ENCODE data around the gene TEKT3.

Gene TEKT3

GRCh38 chr17:15350777-15351477, 9.5 kb upstream of the TEKT3 start:
- DNase-seq (ENCODE audit: low read depth in 2 of 3, low spot score in 2 of 3): no peak

GRCh38 chr17:15349119-15349518, 7.7 kb upstream of the TEKT3 start:
- DNase-seq (ENCODE audit: low read depth in 2 of 3, low spot score in 2 of 3): no peak

GRCh38 chr17:15348021-15348420, 6.6 kb upstream of the TEKT3 start:
- no peak for DNase-seq (ENCODE audit: low read depth in 2 of 3, low spot score in 2 of 3)

- DNase-seq (ENCODE audit: low read depth in 2 of 3, low spot score in 2 of 3): no peak
Observed at GRCh38 chr17:15346066-15346595, 4.7 kb upstream of the TEKT3 start.

GRCh38 chr17:15343749-15344148, 2.4 kb upstream of the TEKT3 start:
- no peak for DNase-seq (ENCODE audit: low read depth in 2 of 3, low spot score in 2 of 3)

- no peak for DNase-seq (ENCODE audit: low read depth in 2 of 3, low spot score in 2 of 3)
Observed at GRCh38 chr17:15342460-15342859, 1.1 kb upstream of the TEKT3 start.

GRCh38 chr17:15341966-15342365, 569 bp upstream of the TEKT3 start:
- no peak for DNase-seq (ENCODE audit: low read depth in 2 of 3, low spot score in 2 of 3)

- DNase-seq (ENCODE audit: low read depth in 2 of 3, low spot score in 2 of 3): no peak
Observed at GRCh38 chr17:15340966-15341365, 431 bp downstream of the TEKT3 start.

- no peak for DNase-seq (ENCODE audit: low read depth in 2 of 3, low spot score in 2 of 3)
Observed at GRCh38 chr17:15335446-15335845, 6.0 kb downstream of the TEKT3 start.

GRCh38 chr17:15334266-15334665, 7.1 kb downstream of the TEKT3 start:
- DNase-seq (ENCODE audit: low read depth in 2 of 3, low spot score in 2 of 3): no peak

- DNase-seq (ENCODE audit: low read depth in 2 of 3, low spot score in 2 of 3): no peak
Observed at GRCh38 chr17:15332338-15332737, 9.1 kb downstream of the TEKT3 start.

GRCh38 chr17:15323131-15323530, 18.3 kb downstream of the TEKT3 start:
- DNase-seq (ENCODE audit: low read depth in 2 of 3, low spot score in 2 of 3): no peak

GRCh38 chr17:15321556-15322251, 19.7 kb downstream of the TEKT3 start:
- no peak for DNase-seq (ENCODE audit: low read depth in 2 of 3, low spot score in 2 of 3)

GRCh38 chr17:15319452-15320010, 21.9 kb downstream of the TEKT3 start:
- DNase-seq (ENCODE audit: low read depth in 2 of 3, low spot score in 2 of 3): no peak

- DNase-seq (ENCODE audit: low read depth in 2 of 3, low spot score in 2 of 3): no peak
Observed at GRCh38 chr17:15311996-15312395, 29.4 kb downstream of the TEKT3 start.

- DNase-seq (ENCODE audit: low read depth in 2 of 3, low spot score in 2 of 3): no peak
Observed at GRCh38 chr17:15309793-15310192, 31.6 kb downstream of the TEKT3 start.

GRCh38 chr17:15309236-15309635, 32.2 kb downstream of the TEKT3 start:
- DNase-seq (ENCODE audit: low read depth in 2 of 3, low spot score in 2 of 3): no peak

- no peak for DNase-seq (ENCODE audit: low read depth in 2 of 3, low spot score in 2 of 3)
Observed at GRCh38 chr17:15308758-15309157, 32.6 kb downstream of the TEKT3 start.

- no peak for DNase-seq (ENCODE audit: low read depth in 2 of 3, low spot score in 2 of 3)
Observed at GRCh38 chr17:15307710-15308111, 33.7 kb downstream of the TEKT3 start.

- no peak for DNase-seq (ENCODE audit: low read depth in 2 of 3, low spot score in 2 of 3)
Observed at GRCh38 chr17:15303851-15304250, 37.5 kb downstream of the TEKT3 start.

- DNase-seq (ENCODE audit: low read depth in 2 of 3, low spot score in 2 of 3): no peak
Observed at GRCh38 chr17:15303268-15303667, 38.1 kb downstream of the TEKT3 start.

- no peak for DNase-seq (ENCODE audit: low read depth in 2 of 3, low spot score in 2 of 3)
Observed at GRCh38 chr17:15301845-15302244, 39.6 kb downstream of the TEKT3 start.

All from activated CD8-positive, alpha-beta memory T cell treated with anti-CD3 and anti-CD28 coated beads for 48 hours (primary cell).